Effector memory CD8-positive, alpha-beta T cell (primary cell): Measurements from ENCODE around the gene C4orf17.
"Not testable (repeated sequence)": the region's sequence is repeated elsewhere in the genome, so short reads cannot be mapped to it uniquely, and the experiment has no call there.

ENCODE experiments used
- ATAC-seq: fragments of 150-1000 bp; cut with Tn5 transposase; replicated peaks from 2 replicates; pipeline ENCODE4 v1.10.0; 2021; ENCODE audit warnings: mild to moderate bottlenecking, moderate library complexity
- DNase-seq, 3 experiments: peaks; one replicate each; pipeline ENCODE4 v3.0.0; 2021
- H3K27ac Mint-ChIP-seq, 2 donors: one replicate each; pipeline ENCODE4 v1.8.0; 2022; ENCODE audit warnings: mild to moderate bottlenecking in 2 of 2, mixed read lengths in 2 of 2, moderate library complexity in 2 of 2
- H3K27me3 Mint-ChIP-seq, 2 donors: one replicate each; pipeline ENCODE4 v1.8.0; 2022; ENCODE audit warnings: mixed read lengths in 2 of 2
- H3K36me3 Mint-ChIP-seq: one replicate; pipeline ENCODE4 v1.8.0; 2022; ENCODE audit warnings: mild to moderate bottlenecking, moderate library complexity, mixed read lengths; ENCODE audit not compliant: insufficient read depth
- H3K4me1 Mint-ChIP-seq, 2 donors: one replicate each; pipeline ENCODE4 v1.8.0; 2022; ENCODE audit warnings: low read depth in 2 of 2, mixed read lengths in 2 of 2
- H3K4me3 Mint-ChIP-seq, 2 donors: one replicate each; pipeline ENCODE4 v1.8.0; 2022; ENCODE audit warnings: mild to moderate bottlenecking in 2 of 2, mixed read lengths in 2 of 2, moderate library complexity in 2 of 2
- H3K9me3 Mint-ChIP-seq, 2 donors: one replicate each; pipeline ENCODE4 v1.8.0; 2022; ENCODE audit warnings: mixed read lengths in 2 of 2

The C4orf17 gene

GRCh38 chr4:99504804-99505502 lies 5.9 kb upstream of the C4orf17 start:
- Mint-ChIP-seq H3K27me3 (peaks cover 14 to 23% of the 10 kb centered on the region in 2 donors), H3K27ac (no peak overlapping the region), H3K4me1 (peaks cover 0 to 12% of the 10 kb centered on the region in 2 donors), H3K9me3 (no peaks in the 10 kb centered on the region), H3K4me3 (no peak overlapping the region), H3K36me3 (no peaks in the 10 kb centered on the region)
- DNase-seq (no peak), ATAC-seq (no peak)

GRCh38 chr4:99506781-99507180 lies 4.0 kb upstream of the C4orf17 start:
- ATAC-seq (no peak), DNase-seq (no peak)
- no peaks in the 10 kb centered on the region for H3K9me3 Mint-ChIP-seq
- H3K27me3 Mint-ChIP-seq = peaks cover 26 to 30% of the 10 kb centered on the region in 2 donors
- no peaks in the 10 kb centered on the region for H3K36me3 Mint-ChIP-seq
- no peak overlapping the region for H3K27ac Mint-ChIP-seq
- H3K4me1 Mint-ChIP-seq = peaks cover 0 to 12% of the 10 kb centered on the region in 2 donors
- H3K4me3 Mint-ChIP-seq = no peak overlapping the region

GRCh38 chr4:99507349-99507748 lies 3.5 kb upstream of the C4orf17 start:
- Mint-ChIP-seq H3K27me3 (peaks cover 28 to 30% of the 10 kb centered on the region in 2 donors), H3K4me3 (no peak overlapping the region), H3K9me3 (no peaks in the 10 kb centered on the region), H3K4me1 (peaks cover 0 to 12% of the 10 kb centered on the region in 2 donors), H3K27ac (no peak overlapping the region), H3K36me3 (no peaks in the 10 kb centered on the region)
- no peak for DNase-seq
- ATAC-seq = no peak

- DNase-seq = no peak
- peak overlapping the region in 1 of 2 donors; percentile 0 for H3K27ac Mint-ChIP-seq
- peaks cover 28 to 32% of the 10 kb centered on the region in 2 donors for H3K27me3 Mint-ChIP-seq
- no peak overlapping the region for H3K4me3 Mint-ChIP-seq
- no peak for ATAC-seq
- H3K9me3 Mint-ChIP-seq = no peaks in the 10 kb centered on the region
- H3K36me3 Mint-ChIP-seq = no peaks in the 10 kb centered on the region
- peaks cover 0 to 12% of the 10 kb centered on the region in 2 donors for H3K4me1 Mint-ChIP-seq
Measured at GRCh38 chr4:99507762-99508161, 3.1 kb upstream of the C4orf17 start.

- peaks cover 0 to 2% of the 10 kb centered on the region in 2 donors for H3K9me3 Mint-ChIP-seq
- H3K36me3 Mint-ChIP-seq = no peaks in the 10 kb centered on the region
- ATAC-seq (no peak), DNase-seq (no peak)
- H3K27me3 Mint-ChIP-seq = peaks cover 19 to 24% of the 10 kb centered on the region in 2 donors
- H3K4me1 Mint-ChIP-seq = no peaks in the 10 kb centered on the region
- H3K4me3 Mint-ChIP-seq = no peak overlapping the region
- no peak overlapping the region for H3K27ac Mint-ChIP-seq
Measured at GRCh38 chr4:99518601-99519295, 7.9 kb downstream of the C4orf17 start.

GRCh38 chr4:99529228-99529627 lies 18.4 kb downstream of the C4orf17 start:
- Mint-ChIP-seq H3K27me3 (peaks cover 45 to 48% of the 10 kb centered on the region in 2 donors), H3K27ac (no peak overlapping the region), H3K36me3 (no peaks in the 10 kb centered on the region), H3K4me3 (no peak overlapping the region), H3K4me1 (no peaks in the 10 kb centered on the region), H3K9me3 (no peaks in the 10 kb centered on the region)
- ATAC-seq (no peak), DNase-seq (no peak)

GRCh38 chr4:99529956-99530355 lies 19.1 kb downstream of the C4orf17 start:
- ATAC-seq = no peak
- no peak for DNase-seq
- H3K4me1 Mint-ChIP-seq = no peaks in the 10 kb centered on the region
- H3K9me3 Mint-ChIP-seq = no peaks in the 10 kb centered on the region
- no peak overlapping the region for H3K27ac Mint-ChIP-seq
- H3K27me3 Mint-ChIP-seq = peaks cover 41 to 50% of the 10 kb centered on the region in 2 donors
- H3K36me3 Mint-ChIP-seq = no peaks in the 10 kb centered on the region
- H3K4me3 Mint-ChIP-seq = no peak overlapping the region

- not testable (repeated sequence) for H3K9me3 Mint-ChIP-seq, ATAC-seq, H3K4me1 Mint-ChIP-seq, H3K27ac Mint-ChIP-seq, H3K36me3 Mint-ChIP-seq, H3K4me3 Mint-ChIP-seq, DNase-seq
- peaks cover 41 to 65% of the 10 kb centered on the region in 2 donors for H3K27me3 Mint-ChIP-seq
Measured at GRCh38 chr4:99534699-99535098, 23.9 kb downstream of the C4orf17 start.

- Mint-ChIP-seq H3K27me3 (peaks cover 32 to 64% of the 10 kb centered on the region in 2 donors), H3K36me3 (no peaks in the 10 kb centered on the region), H3K4me3 (no peak overlapping the region), H3K4me1 (no peaks in the 10 kb centered on the region), H3K9me3 (no peaks in the 10 kb centered on the region), H3K27ac (no peak overlapping the region)
- ATAC-seq (no peak), DNase-seq (no peak)
Measured at GRCh38 chr4:99536271-99536670, 25.4 kb downstream of the C4orf17 start.

GRCh38 chr4:99536848-99537247 lies 26.0 kb downstream of the C4orf17 start:
- no peaks in the 10 kb centered on the region for H3K9me3 Mint-ChIP-seq
- ATAC-seq (no peak), DNase-seq (no peak)
- peaks cover 28 to 58% of the 10 kb centered on the region in 2 donors for H3K27me3 Mint-ChIP-seq
- no peaks in the 10 kb centered on the region for H3K4me1 Mint-ChIP-seq
- H3K36me3 Mint-ChIP-seq = no peaks in the 10 kb centered on the region
- no peak overlapping the region for H3K27ac Mint-ChIP-seq
- H3K4me3 Mint-ChIP-seq = no peak overlapping the region

GRCh38 chr4:99537674-99538073 lies 26.9 kb downstream of the C4orf17 start:
- no peaks in the 10 kb centered on the region for H3K4me1 Mint-ChIP-seq
- peaks cover 21 to 50% of the 10 kb centered on the region in 2 donors for H3K27me3 Mint-ChIP-seq
- no peaks in the 10 kb centered on the region for H3K36me3 Mint-ChIP-seq
- no peaks in the 10 kb centered on the region for H3K9me3 Mint-ChIP-seq
- ATAC-seq (no peak), DNase-seq (no peak)
- no peak overlapping the region for H3K27ac Mint-ChIP-seq
- no peak overlapping the region for H3K4me3 Mint-ChIP-seq

- no peak overlapping the region for H3K27ac Mint-ChIP-seq
- no peak for ATAC-seq
- H3K36me3 Mint-ChIP-seq = no peaks in the 10 kb centered on the region
Measured at GRCh38 chr4:99540277-99540939, 29.6 kb downstream of the C4orf17 start.

GRCh38 chr4:99552872-99553271 lies 42.1 kb downstream of the C4orf17 start:
- Mint-ChIP-seq H3K4me1 (no peaks in the 10 kb centered on the region), H3K27ac (no peak overlapping the region), H3K4me3 (no peak overlapping the region)

More at GRCh38 chr4:99540277-99540939, 29.6 kb downstream of the C4orf17 start:
- H3K9me3 Mint-ChIP-seq = no peaks in the 10 kb centered on the region
- no peaks in the 10 kb centered on the region for H3K4me1 Mint-ChIP-seq
- H3K4me3 Mint-ChIP-seq = no peak overlapping the region
- no peak for DNase-seq
- peaks cover 12 to 24% of the 10 kb centered on the region in 2 donors for H3K27me3 Mint-ChIP-seq

More at GRCh38 chr4:99552872-99553271, 42.1 kb downstream of the C4orf17 start:
- ATAC-seq (no peak), DNase-seq (no peak)
- Mint-ChIP-seq H3K9me3 (no peaks in the 10 kb centered on the region), H3K36me3 (no peaks in the 10 kb centered on the region), H3K27me3 (no peaks in the 10 kb centered on the region)
